ENCODE data around the gene TSNAXIP1.
"Not testable (repeated sequence)": the region's sequence is repeated elsewhere in the genome, so short reads cannot be mapped to it uniquely, and the experiment has no call there.

TSNAXIP1 gene

GRCh38 chr16:67862623-67863583 lies 56.2 kb downstream of the TSNAXIP1 start:
- no peak overlapping the region for H3K4me2 ChIP-seq (ENCODE audit: low read depth, low read length, poor library complexity, severe bottlenecking)

GRCh38 chr16:67864044-67864443 lies 57.4 kb downstream of the TSNAXIP1 start:
- Histone ChIP-seq H3K36me3 (ENCODE audit: insufficient read depth, low read length) (peaks cover 60% of the 10 kb centered on the region; the same call in 1 of the 2 replicates), H4K20me1 (ENCODE audit: insufficient read depth, low read length, poor library complexity, severe bottlenecking) (peaks cover 19% of the 10 kb centered on the region), H3K79me2 (ENCODE audit: insufficient read depth, low read length) (peaks cover 50% of the 10 kb centered on the region)
- H2AFZ ChIP-seq (ENCODE audit: low read length); H3K9me3 ChIP-seq (ENCODE audit: insufficient read depth, low read depth, low read length); H3K9me2 ChIP-seq (replicated peaks; ENCODE audit: low read depth, low read length); H3K27me3 ChIP-seq (ENCODE audit: insufficient read depth, low read length, poor library complexity, severe bottlenecking); H3K4me3 ChIP-seq (ENCODE audit: low read length, poor library complexity, severe bottlenecking); H3K9ac ChIP-seq (ENCODE audit: low read depth, low read length, poor library complexity, severe bottlenecking); H3F3A ChIP-seq (ENCODE audit: low read depth); H3K4me1 ChIP-seq (ENCODE audit: insufficient read depth, low read length, poor library complexity, severe bottlenecking); H3K4me2 ChIP-seq (ENCODE audit: low read depth, low read length, poor library complexity, severe bottlenecking): not testable (repeated sequence)

More at GRCh38 chr16:67862623-67863583, 56.2 kb downstream of the TSNAXIP1 start:
- H3K4me1 ChIP-seq (ENCODE audit: insufficient read depth, low read length, poor library complexity, severe bottlenecking), result no peaks in the 10 kb centered on the region
- peaks cover 22% of the 10 kb centered on the region for H4K20me1 ChIP-seq (ENCODE audit: insufficient read depth, low read length, poor library complexity, severe bottlenecking)
- H3K9me3 ChIP-seq (ENCODE audit: insufficient read depth, low read depth, low read length), result no peaks in the 10 kb centered on the region
- no peaks in the 10 kb centered on the region for H3K9me2 ChIP-seq (replicated peaks; ENCODE audit: low read depth, low read length)
- no peaks in the 10 kb centered on the region for H3K27me3 ChIP-seq (ENCODE audit: insufficient read depth, low read length, poor library complexity, severe bottlenecking)
- H3F3A ChIP-seq (ENCODE audit: low read depth), result no peaks in the 10 kb centered on the region
- no peak overlapping the region for H3K9ac ChIP-seq (ENCODE audit: low read depth, low read length, poor library complexity, severe bottlenecking)
- TF ChIP-seq CTCF (conservative IDR thresholded peaks at IDR 0.05; ENCODE audit: low read length) (no peak), EZH2phosphoT487 (IDR thresholded peaks at IDR 0.05; ENCODE audit: borderline replicate concordance) (no peak)
- H3K79me2 ChIP-seq (ENCODE audit: insufficient read depth, low read length), result peaks cover 61% of the 10 kb centered on the region
- H3K4me3 ChIP-seq (ENCODE audit: low read length, poor library complexity, severe bottlenecking), result no peak overlapping the region
- H3K36me3 ChIP-seq (ENCODE audit: insufficient read depth, low read length), result peaks cover 50% of the 10 kb centered on the region; the same call in 1 of the 2 replicates
- H2AFZ ChIP-seq (ENCODE audit: low read length), result no peak overlapping the region

DNA sequence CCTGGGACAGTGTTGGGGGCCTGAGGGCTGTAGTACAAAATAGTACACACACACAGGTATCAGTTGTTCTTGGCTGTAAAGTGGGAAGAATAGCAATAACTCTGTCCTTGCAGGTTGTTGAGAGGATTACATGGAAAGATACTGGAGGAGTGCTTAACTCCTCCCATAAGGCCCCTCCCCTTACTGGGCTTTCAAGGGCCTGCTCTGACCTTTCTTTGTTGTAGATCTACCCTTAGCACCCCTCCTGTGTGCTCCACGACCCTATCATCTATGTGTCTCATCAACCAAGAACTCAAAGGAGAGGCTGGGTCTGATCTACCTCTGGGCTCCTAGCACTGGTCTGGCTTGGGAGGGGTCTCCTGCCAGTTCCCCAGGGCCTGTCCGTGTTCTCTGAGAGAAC lies 57.9 kb downstream of the TSNAXIP1 start:
- H3K79me2 ChIP-seq (ENCODE audit: insufficient read depth, low read length), result peaks cover 44% of the 10 kb centered on the region
- no peak overlapping the region for H3K4me2 ChIP-seq (ENCODE audit: low read depth, low read length, poor library complexity, severe bottlenecking)
- H3K27me3 ChIP-seq (ENCODE audit: insufficient read depth, low read length, poor library complexity, severe bottlenecking), result no peaks in the 10 kb centered on the region
- no peaks in the 10 kb centered on the region for H3K4me1 ChIP-seq (ENCODE audit: insufficient read depth, low read length, poor library complexity, severe bottlenecking)
- H4K20me1 ChIP-seq (ENCODE audit: insufficient read depth, low read length, poor library complexity, severe bottlenecking), result peaks cover 19% of the 10 kb centered on the region
- H3K9me3 ChIP-seq (ENCODE audit: insufficient read depth, low read depth, low read length), result no peaks in the 10 kb centered on the region
- H3K9ac ChIP-seq (ENCODE audit: low read depth, low read length, poor library complexity, severe bottlenecking), result no peak overlapping the region
- no peak overlapping the region for H3K4me3 ChIP-seq (ENCODE audit: low read length, poor library complexity, severe bottlenecking)
- H2AFZ ChIP-seq (ENCODE audit: low read length), result no peak overlapping the region
- H3K36me3 ChIP-seq (ENCODE audit: insufficient read depth, low read length), result peaks cover 65% of the 10 kb centered on the region; the same call in 1 of the 2 replicates
- TF ChIP-seq EZH2phosphoT487 (IDR thresholded peaks at IDR 0.05; ENCODE audit: borderline replicate concordance) (no peak), CTCF (conservative IDR thresholded peaks at IDR 0.05; ENCODE audit: low read length) (no peak)
- no peaks in the 10 kb centered on the region for H3F3A ChIP-seq (ENCODE audit: low read depth)
- H3K9me2 ChIP-seq (replicated peaks; ENCODE audit: low read depth, low read length), result no peaks in the 10 kb centered on the region

All from Loucy (cell line).